Activated CD4-positive, alpha-beta T cell treated with anti-CD3 and anti-CD28 coated beads for 48 hours (primary cell): ENCODE results near the gene RAD17.
"Not testable (repeated sequence)": the region's sequence is repeated elsewhere in the genome, so short reads cannot be mapped to it uniquely, and the experiment has no call there.

Experiments used
- DNase-seq: peaks from one replicate; pipeline ENCODE4 v3.0.0-alpha.2; 2020

Gene RAD17

DNA sequence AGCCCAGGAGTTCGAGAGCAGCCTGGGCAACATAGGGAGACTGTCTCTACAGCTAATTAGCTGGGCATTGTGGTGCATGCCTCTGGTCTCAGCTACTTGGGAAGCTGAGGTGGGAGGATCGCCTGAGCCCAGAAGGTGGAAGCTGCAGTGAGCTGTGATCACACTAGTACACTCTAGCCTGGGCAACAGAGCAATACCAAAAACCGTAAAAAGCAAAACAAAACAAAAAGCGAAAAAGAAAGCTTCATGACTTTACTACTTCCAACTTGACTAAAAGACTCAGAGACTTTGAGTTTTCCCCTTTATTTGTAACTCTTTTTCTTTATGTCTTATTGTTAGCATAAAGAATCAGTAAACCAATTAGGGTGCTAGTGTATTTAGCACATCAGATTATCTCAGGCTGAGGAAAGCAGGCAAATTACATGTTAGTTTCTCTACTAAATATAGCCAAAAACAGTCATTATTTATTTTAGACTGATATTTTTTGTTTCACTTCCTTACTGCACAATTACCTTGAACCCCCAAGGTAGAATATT is 5.4 kb downstream of the RAD17 start:
- DNase-seq: no peak

DNA sequence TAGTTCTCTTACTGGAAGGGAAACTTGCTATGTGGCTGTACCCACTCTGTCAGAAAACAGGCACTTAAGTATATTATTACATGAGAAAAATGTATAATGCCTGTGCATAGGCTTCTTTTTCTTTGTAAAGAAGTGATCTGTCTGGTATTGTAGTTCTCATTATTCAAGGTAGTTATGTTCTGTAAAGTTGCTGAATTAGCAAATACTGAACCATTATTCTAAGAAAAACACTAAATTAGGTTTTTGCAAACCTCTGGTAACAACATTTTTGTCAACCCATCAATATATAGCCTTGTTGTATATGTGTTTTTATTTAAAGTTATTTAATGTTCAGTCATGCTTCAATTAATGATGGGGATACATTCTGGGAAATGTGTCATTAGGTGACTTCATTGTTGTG is 8.8 kb downstream of the RAD17 start:
- DNase-seq: no peak

DNA sequence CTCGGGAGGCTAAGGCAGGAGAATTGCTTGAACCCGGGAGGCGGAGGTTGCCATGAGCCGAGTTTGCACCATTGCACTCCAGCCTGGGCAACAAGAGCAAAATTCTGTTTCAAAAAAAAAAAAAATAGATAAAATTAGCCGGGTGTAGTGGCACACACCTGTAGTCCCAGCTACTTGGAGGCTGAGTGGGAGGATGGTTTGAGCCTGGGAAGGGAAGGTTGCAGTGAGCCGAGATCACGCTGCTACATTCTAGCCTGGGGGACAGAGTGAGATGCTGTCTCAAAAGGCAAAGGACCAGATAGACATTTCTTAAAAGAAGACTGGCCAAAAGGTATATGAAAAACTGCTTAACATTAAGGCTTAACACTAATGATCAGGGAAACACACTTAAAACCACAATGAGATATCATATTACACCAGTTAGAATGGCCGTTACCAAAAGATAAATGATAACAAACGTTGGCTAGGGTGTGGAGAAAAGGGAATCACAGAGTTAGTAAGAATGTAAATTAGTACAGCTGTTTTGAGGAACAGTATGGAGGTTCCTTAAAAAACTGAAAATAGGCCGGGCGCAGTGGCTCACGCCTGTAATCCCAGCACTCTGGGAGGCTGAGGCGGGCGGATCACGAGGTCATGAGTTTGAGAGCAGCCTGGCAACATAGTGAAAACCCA is 35.2 kb downstream of the RAD17 start:
- no peak for DNase-seq

DNA sequence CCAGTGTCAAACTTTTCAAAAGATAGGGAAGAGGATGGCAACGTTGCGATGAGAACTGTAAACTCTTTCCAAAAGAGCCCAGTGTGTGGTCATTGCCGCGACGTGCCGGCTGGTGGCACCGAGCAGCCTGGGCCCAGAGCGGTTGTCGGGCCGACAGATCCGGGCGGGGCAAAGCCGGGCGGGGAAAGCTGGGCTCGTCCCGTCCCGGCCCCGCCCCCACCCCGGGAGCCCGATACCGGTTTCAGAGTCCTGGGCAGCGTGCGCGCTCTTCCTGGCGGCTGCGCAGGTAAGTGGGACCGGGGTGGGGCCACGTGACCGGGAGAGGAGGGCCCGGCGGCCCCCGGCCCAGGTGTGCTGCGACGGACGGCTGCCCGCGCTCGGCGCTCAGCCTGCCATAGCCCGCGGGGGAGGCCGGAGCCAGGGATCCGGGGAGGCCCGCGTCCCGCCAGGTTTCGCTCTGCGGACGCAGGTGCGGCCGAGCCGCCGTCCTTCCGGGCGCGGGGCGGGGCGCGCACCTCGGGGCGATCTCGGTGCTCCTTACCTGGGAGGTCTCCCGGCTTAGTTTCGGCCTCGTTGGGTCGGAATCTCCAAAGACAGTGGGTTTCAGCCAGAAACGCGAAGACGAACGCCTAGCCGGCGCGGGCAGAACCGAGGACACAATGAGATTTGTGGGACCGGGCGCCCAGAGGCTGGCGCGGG is 45.4 kb downstream of the RAD17 start, which contains the start of gene MARVELD2:
Gene MARVELD2 (plus strand): TSS at position 232 of the 699 bp plus-strand sequence. CDS start 4,270 bp downstream, outside the sequence.
- peak; percentile 58 for DNase-seq

DNA sequence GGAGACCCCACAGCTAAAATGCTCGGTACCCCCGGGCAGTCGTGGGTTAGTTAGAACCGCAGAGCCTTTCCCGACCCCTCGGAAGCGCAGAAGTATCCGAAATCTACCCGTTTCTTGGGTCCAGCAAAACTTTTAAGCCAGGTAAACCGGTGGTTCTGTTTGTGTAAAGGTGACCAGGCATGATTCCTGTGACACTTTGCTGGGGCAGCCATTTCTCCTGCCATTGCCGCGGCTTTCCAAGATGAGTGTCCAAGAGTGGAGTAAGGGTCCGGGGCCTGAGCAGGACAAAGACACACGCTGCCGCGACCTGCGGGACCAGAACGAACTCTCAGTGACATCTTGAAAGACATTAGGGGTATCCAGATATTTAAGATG is 46.0 kb downstream of the RAD17 start:
- DNase-seq: no peak

DNA sequence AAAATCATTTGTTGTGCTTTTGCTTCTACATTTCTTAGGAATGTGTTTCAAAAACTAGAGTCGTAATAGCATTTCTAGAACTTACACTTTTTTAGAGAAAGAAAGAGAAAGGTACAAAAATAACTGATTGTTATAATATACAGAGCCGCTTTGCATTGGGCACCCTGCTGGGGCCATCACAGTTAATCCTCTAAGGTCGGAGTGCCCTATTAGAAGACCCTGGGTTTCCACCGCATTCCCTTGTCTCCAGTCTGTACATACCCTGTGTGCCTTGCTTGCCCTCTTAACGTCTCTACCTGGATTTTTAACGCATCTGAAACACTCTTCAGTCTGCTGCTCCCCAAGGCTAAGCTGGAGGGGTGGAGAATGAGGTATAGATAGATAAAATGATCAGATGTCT is 46.6 kb downstream of the RAD17 start:
- DNase-seq: no peak

DNA sequence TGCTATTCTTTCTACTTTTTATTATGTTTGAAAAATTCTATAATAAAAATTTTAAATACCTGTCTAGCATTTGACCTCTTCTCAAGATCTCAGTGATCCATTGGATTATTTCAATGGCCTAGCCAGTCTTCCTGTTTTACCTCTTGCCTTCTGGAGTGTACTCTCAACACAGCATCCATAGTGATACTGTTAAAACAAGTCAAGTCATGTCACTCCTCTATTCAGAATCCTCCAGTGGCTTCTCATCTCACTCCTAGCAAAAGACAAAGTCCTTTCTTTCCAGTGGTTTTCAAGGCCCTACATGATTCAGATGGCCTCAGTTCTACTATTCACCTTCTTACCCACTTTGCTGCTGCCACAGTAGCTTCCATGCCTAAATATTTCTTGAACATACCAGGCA is 47.1 kb downstream of the RAD17 start:
- no peak for DNase-seq

DNA sequence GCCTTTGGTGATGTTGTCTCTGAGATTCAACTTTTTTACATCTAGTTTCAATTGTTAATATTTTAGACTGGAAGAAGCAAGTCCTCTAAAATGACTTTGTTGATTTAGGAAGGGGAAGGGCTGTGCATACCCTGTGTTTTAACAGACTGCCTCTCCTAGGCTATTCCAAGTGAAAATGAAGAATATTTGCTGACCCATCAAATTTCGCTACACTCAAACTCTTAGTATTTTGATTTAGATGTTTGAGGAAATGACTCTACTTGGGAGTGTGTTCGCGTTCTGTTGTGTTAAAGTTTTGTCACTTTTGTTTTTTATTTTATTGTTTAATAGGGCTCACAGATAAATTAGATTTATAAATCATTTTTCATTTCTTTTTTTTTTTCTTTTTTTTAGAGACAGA is 48.9 kb downstream of the RAD17 start:
- DNase-seq: no peak

DNA sequence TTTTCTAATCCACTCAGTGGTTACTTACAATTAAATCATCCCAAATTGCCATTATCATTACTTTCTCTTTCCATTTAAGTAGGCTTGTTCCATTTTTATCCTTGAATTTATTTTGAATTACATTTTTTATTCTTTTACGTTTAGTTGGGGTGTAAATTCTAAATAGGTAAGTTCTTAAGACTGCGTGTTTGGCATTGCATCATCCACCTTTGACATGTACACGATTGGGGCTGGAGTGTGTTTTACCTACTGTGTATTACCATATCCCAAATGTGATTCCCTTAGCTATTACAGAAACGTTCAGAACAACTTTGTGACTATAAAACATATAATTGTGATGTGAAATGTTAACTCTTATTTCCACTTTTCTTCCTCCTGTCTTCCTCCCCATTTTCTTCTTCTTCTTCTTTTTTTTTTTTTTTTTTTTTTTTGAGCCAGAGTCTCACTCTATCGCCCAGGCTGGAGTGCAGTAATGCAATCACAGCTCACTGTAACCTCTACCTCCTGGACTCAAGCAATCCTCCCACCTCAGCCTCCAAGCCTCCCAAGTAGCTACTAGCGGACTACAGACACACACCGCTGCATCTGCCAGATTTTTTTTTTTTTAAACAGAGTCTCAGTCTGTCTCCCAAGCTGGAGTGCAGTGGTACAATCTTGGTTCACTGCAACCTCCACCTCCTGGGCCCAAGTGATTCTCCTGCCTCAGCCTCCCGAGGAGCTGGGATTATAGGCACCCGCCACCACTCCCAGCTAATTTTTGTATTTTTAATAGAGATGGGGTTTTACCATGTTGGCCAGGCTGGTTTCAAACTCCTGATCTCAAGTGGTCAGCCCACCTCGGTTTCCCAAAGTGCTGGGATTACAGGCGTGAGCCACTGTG is 62.0 kb downstream of the RAD17 start:
- DNase-seq: no peak

DNA sequence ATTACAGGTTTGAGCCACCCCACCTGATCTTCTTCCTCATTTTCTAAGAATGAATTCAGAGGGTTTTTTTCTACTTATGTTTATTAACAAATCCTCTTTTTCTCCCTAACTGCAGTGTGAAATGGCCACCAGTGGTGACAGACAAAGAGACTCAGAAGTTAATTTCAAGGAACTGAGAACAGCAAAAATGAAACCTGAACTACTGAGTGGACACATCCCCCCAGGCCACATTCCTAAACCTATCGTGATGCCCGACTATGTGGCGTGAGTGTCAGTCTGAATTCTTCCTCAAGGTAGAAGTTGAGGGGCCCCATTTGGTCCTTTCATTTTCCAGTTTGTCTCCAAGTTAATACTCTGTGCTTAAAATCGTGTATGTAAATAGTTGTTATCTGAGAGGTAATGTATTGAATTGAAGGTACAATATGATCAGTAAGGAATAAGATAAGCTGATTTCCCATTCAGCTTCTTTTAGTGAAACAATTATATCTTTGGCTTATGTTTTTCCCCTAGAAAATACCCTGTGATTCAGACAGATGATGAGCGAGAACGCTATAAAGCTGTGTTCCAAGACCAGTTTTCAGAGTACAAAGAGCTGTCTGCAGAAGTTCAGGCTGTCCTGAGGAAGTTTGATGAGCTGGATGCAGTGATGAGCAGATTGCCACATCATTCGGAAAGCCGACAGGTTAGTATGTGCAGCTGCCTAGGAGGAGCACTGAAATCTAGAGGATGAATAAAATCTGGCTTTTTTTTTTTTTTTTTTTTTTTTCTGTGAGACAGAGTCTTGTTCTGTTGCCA is 63.0 kb downstream of the RAD17 start:
- DNase-seq: no peak

DNA sequence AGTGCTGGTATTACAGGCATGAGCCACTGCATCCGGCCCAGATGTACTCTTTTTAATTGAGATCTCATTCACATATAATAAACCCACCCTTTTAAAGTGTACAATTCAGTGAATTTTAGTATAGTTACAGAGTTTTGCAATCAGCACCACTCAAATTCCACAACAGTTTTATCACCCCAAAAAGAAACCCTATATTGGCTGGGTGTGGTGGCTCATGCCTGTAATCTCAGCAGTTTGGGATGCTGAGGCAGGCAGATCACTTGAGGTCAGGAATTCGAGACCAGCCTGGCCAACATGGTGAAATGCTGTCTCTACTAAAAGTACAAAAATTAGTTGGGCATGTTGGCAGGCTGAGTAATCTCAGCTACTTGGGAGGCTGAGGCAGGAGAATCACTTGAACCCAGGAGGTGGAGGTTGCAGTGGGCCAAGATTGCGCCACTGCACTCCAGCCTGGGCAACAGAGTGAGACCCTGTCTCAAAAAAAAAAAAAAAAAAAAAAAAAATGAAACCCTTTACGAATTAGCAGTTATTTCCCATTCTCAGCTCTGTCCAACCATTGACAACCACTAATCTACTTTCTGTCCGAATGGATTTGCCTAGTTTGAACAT is 65.8 kb downstream of the RAD17 start:
- DNase-seq: not testable (repeated sequence)

DNA sequence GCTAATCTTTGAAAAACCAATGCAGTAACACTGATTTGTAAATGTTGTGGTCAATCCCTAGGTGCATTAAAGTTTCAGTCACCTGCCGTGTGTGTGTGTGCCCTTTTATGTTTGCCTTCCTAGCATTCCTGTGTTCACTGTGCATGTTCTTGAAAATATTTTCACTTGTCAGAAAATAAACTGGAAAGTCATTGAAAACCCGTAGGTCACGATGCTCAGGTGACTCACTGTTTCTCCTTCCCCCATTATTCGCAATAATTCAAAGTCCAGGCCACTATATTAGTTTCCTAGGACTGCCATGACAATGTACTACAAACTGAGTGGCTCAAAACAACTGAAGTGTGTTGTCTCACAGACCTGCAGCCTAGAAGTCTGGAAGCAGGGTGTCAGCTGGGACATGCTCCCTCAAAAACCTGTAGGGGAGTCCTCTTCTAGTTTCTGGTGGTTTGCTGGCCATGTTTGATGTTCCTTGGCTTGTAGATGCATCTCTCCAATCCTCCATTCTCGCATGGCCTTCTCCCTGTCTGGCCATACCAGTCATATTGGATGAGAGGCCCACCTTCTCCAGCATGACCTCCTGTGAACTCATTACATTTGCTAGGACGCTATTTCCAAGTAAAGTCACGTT is 74.6 kb downstream of the RAD17 start:
- no peak for DNase-seq

DNA sequence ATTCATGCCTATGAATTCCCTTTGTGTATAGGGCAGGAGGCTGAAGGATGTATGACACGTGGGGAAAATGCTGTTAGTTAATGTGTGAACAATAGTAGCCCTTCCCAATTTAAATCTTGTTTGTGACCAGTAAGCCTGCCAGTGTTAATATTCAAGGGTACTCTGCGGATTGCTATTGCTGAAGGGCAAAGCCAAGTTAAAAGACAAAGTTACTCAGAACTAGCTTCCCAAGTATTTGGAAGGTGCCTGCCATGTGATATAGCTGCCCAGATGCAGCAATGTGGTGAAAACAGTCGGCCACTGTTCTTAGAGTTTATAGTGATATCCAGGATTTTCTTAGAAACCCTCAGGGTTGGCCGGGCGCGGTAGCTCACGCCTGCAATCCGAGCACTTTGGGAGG is 79.9 kb downstream of the RAD17 start:
- DNase-seq: no peak

DNA sequence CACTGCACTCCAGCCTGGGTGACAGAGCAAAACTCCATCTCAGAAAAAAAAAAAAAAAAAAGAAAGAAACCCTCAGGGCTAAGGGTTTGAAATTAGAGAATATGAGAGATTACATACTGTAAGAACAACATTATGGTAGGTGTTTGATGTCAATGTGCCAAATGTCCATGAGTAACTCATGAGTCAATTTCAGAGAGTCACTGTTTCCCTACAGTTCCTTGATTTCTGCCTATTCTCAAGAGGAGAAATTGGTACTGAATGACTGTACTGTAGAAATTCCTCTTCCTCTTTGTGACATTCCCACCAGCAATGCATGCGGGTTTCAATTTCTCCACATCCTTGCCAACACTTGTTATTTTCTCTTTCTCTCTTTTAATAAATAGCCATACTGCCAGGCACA is 80.5 kb downstream of the RAD17 start:
- DNase-seq: no peak

DNA sequence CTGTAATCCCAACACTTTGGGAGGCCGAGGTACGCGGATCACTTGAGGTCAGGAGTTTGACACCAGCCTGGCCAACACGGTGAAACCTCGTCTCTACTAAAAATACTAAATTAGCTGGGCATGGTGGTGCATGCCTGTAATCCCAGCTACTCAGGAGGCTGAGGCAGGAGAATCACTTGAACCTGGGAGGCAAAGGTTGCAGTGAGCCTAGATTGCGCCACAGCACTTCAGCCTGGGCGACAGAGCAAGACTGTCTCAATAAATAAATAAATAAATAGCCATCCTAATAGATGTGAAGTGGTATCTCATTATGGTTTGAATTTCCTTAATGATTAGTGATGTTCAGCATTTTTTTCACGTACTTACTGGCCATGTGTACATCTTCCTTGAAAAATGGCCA is 80.9 kb downstream of the RAD17 start:
- DNase-seq: not testable (repeated sequence)

DNA sequence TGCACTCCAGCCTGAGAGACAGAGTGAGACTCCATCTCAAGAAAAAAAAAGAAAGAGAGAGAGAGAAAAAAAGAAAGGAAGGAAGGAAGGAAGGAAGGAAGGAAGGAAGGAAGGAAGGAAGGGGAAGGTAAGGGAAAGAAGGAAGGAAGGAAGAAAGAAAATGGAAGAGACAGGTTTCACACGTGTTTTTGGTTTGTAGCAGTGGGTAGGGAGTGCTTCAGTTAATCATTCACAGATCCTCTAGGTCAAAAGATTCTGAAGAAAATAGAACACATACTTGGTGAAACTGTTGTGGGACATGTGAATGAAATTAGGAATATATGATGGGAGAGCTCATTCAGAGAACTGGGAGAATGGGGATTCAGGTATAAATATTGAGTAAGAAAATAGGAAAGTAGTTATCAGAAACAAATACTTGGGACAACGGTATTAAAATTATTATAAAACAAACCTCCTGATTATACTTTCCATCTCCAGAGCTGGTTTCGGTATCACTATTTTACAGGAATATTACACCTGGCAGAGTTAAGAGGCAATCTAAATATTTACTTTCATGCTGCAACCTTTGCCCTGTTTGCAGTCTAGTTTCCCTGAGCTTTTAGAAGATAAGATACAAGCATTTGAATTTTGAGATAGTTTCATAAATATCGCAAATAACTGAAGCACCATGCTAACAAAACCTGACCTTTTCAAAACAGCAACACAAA is 82.5 kb downstream of the RAD17 start:
- no peak for DNase-seq

DNA sequence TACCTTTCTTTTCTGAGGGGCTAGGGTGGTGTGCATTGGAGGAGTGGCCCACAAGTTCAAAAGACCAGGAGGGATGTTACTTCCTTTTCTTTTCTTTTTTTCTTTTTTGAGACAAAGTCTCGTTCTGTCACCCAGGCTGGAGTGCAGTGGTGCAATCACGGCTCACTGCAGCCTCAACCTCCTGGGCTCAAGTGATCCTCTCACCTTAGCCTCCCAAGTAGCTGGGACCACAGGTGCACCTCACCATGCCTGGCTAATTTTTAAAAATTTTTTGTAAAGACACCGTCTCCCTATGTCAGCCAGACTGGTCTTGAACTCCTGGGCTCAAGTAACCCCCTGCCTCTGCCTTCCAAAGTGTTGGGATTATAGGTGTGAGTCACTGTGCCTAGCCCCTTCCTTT is 83.9 kb downstream of the RAD17 start:
- DNase-seq: not testable (repeated sequence)

DNA sequence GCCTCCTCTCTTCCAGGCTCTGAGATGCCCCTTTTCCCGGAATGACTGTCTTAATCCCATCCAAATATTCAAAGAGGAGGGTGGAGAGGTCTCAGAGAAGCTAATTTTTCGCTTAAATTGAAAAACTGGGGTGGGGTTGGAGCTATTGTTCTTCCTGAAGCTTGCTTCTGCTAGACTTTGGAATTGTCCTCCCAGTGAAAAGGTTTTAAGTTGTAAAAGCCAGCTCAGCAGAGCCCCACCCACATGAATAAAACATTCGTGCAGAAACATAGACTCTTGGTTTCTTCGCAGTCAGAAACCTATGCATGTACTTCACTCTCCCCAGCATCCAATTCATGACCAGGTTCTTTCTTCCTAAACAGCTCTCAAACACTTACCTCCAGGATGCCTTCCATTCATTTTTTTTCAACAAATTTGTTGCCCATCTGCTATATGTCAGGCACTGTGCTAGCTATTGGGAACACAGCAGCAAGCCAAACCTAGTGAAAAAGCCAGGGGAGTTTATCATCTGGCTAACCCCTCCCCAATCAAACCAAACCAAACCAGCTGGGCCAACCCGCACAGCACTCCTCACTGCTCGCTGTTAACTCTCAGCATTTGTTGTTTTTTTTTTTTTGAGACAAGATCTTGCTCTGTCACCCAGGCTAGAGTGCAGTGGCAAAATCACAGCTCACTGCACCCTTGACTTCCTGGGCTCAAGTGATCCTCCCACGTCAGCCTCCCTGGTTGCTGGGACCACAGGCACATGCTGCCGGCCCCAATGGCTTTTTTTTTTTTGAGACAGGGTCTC is 85.0 kb downstream of the RAD17 start:
- DNase-seq: no peak

DNA sequence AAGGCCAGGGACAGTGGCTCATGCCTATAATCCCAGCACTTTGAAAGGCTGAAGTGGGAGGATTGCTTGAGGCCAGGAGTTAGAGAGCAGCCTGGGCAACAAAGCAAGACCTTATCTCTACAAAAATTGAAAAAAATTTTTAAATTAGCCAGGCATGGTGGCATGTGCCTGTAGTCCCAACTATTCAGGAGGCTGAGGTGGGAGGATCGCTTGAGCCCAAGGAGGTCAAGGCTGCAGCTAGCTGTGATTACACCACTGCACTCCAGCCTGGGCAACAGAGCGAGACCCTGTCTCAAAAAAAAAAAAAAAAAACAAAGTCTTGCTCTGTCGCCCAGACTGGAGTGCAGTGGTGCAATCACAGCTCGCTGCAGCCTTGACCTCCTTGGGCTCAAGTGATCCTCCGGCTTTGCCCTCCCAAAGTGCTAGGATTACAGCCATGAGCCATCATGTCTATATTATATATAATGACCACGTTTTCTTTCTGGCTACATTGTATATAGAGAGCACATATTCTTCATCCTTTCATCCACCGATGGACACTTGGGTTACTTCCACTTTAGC is 85.9 kb downstream of the RAD17 start:
- DNase-seq: not testable (repeated sequence)

DNA sequence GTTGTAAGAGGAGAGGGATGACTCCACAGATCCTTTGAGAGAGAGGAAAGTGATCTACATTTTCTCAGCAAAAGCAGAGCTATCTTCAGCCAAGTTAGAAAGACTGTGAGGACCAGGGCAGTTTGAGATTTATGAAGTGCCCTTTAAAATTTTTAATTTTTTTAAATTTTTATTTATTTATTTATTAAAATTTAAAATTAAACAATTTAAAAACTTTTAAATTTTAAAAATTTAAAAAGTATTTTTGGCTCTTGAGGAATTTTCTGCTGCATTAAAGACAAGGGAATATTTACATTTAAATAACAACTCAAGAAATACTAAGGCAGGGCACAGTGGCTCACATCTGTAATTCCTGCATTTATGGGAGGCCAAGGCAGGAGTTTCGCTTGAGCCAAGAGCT is 92.6 kb downstream of the RAD17 start:
- DNase-seq: no peak
